Measurements from ENCODE around the gene MYCN. TPM values are rescaled to one million over a fixed set of nuclear protein-coding genes. Genes with fewer than 3 reads are reported as not detected.

Gene MYCN
- total and polyA plus RNA-seq, 2 of the 4 experiments (the other 2 are of a cell fraction), result not detected

GRCh38 chr2:15956751-15957736 is 16.7 kb downstream of the MYCN start:
- ATAC-seq (ENCODE audit: low read depth), result no peak
- CTCF ChIA-PET, result no interaction called here
- H3K4me2 ChIP-seq (ENCODE audit: low read depth, low read length), result no peak overlapping the region

More at GRCh38 chr2:15956751-15957736, 16.7 kb downstream of the MYCN start:
- no peak overlapping the region for H3K18ac ChIP-seq (ENCODE audit: low read depth, low read length)
- H2AFZ ChIP-seq (replicated peaks; ENCODE audit: low read length, poor library complexity), result no peak overlapping the region
- H2AK9ac ChIP-seq (replicated peaks; ENCODE audit: low read depth, low read length, poor library complexity), result no peak overlapping the region
- H3K27me3 ChIP-seq (ENCODE audit: control insufficient read depth, insufficient read depth, low read length), result no peaks in the 10 kb centered on the region
- no TSS peak for BruUV-seq (replicated peaks)
- WGBS, 2 experiments (ENCODE audit: extremely low coverage in 2 of 2, insufficient read length in 1 of 2), result 95% methylated on average over 4 of the region's 16 CpGs; no CpG with 5 or more reads in 1 of the 2 experiments
- peaks cover 21% of the 10 kb centered on the region for H3K9me3 ChIP-seq (ENCODE audit: control insufficient read depth, insufficient read depth, low read length)
- intact Hi-C loops (cut with micrococcal nuclease) (no loop called here), in situ Hi-C loops (cut with MboI; ENCODE audit: low sequenced_read_pairs) (no loop called here), dilution Hi-C loops (cut with HindIII; ENCODE audit: low sequenced_read_pairs, unreplicated experiment) (no loop called here)
- no peak overlapping the region for H4K8ac ChIP-seq (ENCODE audit: low read depth in 2 of 2, low read length in 2 of 2)
- no peaks in the 10 kb centered on the region for H3K36me3 ChIP-seq (ENCODE audit: control insufficient read depth, insufficient read depth, low read length)
- POLR2A ChIA-PET (ENCODE audit: unreplicated experiment), result no interaction called here
- no peak overlapping the region for H3K56ac ChIP-seq (ENCODE audit: extremely low read depth, insufficient read depth, low read length)
- no peak overlapping the region for H3K14ac ChIP-seq (replicated peaks; ENCODE audit: low read depth, low read length)
- H2BK120ac ChIP-seq (ENCODE audit: low read depth, low read length), result no peak overlapping the region
- H3K23ac ChIP-seq (ENCODE audit: low read depth, low read length), result no peak overlapping the region
- no peaks in the 10 kb centered on the region for H4K20me1 ChIP-seq (ENCODE audit: insufficient read depth, low read length)
- H2BK20ac ChIP-seq (ENCODE audit: low read depth, low read length), result no peak overlapping the region
- H3K9me1 ChIP-seq (ENCODE audit: insufficient read depth, low read length), result no peaks in the 10 kb centered on the region
- no peak overlapping the region for H3K9ac ChIP-seq (ENCODE audit: low read depth, low read length)
- no peak overlapping the region for H3K4me3 ChIP-seq (ENCODE audit: insufficient read depth, low read depth, low read length)
- H2AK5ac ChIP-seq (ENCODE audit: low read depth, low read length), result no peak overlapping the region
- no peak for TF ChIP-seq MXI1 (IDR thresholded peaks at IDR 0.05; ENCODE audit: borderline replicate concordance, low read depth, low read length)
- TF ChIP-seq MAFK (IDR thresholded peaks at IDR 0.05; ENCODE audit: low read depth, low read length), result no peak
- no peak for TF ChIP-seq BHLHE40 (IDR thresholded peaks at IDR 0.05; ENCODE audit: low read depth, low read length)
- TF ChIP-seq ELK1 (IDR thresholded peaks at IDR 0.05; ENCODE audit: borderline replicate concordance, low read depth, low read length), result no peak
- no peak for TF ChIP-seq SMC3 (IDR thresholded peaks at IDR 0.05; ENCODE audit: low read depth, low read length)
- no peak for TF ChIP-seq CTCF (conservative IDR thresholded peaks at IDR 0.05; ENCODE audit: low read depth, low read length)
- no peak for TF ChIP-seq NFE2L2 (IDR thresholded peaks at IDR 0.05; ENCODE audit: low read depth, low read length)
- no peak for TF ChIP-seq RCOR1 (IDR thresholded peaks at IDR 0.05; ENCODE audit: insufficient replicate concordance, low read length)
- no peak for TF ChIP-seq USF2 (IDR thresholded peaks at IDR 0.05; ENCODE audit: low read depth, low read length)
- H2BK15ac ChIP-seq (ENCODE audit: low read depth, low read length), result no peak overlapping the region
- H3K4ac ChIP-seq (ENCODE audit: low read depth, low read length), result no peak overlapping the region
- H4K5ac ChIP-seq (ENCODE audit: low read depth, low read length), result no peak overlapping the region
- no peaks in the 10 kb centered on the region for H3K79me1 ChIP-seq (ENCODE audit: low read depth in 1 of 2, low read length in 2 of 2)
- no peak overlapping the region for H3K27ac ChIP-seq (ENCODE audit: insufficient read depth, low read length)
- H2BK5ac ChIP-seq (ENCODE audit: low read depth, low read length, poor library complexity, severe bottlenecking), result no peak overlapping the region
- H4K91ac ChIP-seq (ENCODE audit: insufficient read depth, low read depth, low read length), result no peak overlapping the region
- no peaks in the 10 kb centered on the region for H3K4me1 ChIP-seq (ENCODE audit: control insufficient read depth, insufficient read depth, low read length)
- DNase-seq, result no peak
